Measurements from ENCODE around the gene RUSC2.
"Not testable (repeated sequence)": the region's sequence is repeated elsewhere in the genome, so short reads cannot be mapped to it uniquely, and the experiment has no call there.

RUSC2 gene, protein sequence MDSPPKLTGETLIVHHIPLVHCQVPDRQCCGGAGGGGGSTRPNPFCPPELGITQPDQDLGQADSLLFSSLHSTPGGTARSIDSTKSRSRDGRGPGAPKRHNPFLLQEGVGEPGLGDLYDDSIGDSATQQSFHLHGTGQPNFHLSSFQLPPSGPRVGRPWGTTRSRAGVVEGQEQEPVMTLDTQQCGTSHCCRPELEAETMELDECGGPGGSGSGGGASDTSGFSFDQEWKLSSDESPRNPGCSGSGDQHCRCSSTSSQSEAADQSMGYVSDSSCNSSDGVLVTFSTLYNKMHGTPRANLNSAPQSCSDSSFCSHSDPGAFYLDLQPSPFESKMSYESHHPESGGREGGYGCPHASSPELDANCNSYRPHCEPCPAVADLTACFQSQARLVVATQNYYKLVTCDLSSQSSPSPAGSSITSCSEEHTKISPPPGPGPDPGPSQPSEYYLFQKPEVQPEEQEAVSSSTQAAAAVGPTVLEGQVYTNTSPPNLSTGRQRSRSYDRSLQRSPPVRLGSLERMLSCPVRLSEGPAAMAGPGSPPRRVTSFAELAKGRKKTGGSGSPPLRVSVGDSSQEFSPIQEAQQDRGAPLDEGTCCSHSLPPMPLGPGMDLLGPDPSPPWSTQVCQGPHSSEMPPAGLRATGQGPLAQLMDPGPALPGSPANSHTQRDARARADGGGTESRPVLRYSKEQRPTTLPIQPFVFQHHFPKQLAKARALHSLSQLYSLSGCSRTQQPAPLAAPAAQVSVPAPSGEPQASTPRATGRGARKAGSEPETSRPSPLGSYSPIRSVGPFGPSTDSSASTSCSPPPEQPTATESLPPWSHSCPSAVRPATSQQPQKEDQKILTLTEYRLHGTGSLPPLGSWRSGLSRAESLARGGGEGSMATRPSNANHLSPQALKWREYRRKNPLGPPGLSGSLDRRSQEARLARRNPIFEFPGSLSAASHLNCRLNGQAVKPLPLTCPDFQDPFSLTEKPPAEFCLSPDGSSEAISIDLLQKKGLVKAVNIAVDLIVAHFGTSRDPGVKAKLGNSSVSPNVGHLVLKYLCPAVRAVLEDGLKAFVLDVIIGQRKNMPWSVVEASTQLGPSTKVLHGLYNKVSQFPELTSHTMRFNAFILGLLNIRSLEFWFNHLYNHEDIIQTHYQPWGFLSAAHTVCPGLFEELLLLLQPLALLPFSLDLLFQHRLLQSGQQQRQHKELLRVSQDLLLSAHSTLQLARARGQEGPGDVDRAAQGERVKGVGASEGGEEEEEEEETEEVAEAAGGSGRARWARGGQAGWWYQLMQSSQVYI (N-terminal part only)

DNA sequence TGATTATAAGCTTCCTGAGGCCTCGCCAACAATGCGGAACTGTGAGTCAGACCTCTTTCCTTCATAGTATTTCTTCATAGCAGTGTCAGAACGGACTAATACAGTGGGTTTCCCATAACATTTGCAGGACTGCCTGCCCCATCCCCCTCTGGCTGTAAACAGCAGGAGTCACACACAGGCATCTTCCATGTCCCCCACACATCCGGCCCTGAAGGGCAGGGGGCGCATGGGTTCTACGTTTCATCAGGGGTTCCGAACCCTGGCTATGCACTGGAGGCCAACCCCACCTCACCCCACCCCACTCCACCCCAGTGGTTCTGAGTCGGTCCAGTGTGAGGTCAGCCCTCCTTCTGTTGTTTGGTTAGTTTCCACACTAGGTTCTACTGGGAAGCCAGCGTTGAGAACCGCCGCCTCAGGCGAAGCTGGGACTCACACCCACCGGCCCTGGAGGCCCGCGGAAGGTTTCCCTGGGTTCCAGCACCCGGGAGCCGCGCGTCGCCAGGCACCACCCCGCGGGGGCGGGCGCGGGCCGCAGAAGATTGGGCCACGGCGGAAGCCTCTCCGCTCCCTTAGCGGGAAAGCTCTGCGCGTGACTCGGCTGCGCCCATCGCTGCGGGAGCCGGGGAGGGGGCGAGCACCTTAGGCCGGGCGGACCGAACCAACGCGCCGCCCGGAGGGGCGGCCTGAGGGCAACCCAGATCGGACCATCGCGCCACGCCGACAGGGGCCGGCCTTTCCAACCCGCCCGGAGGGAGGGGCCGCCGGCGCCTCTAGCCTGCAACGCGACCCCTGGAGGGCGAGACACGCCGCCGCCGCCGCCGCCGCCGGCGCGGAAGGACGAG lies at the start of gene RUSC2:
RUSC2 (plus strand) TSS at position 799 of the 842 bp plus-strand sequence. CDS start 56,411 bp downstream, outside the sequence.
- Histone ChIP-seq H3K27me3 (ENCODE audit: control insufficient read depth in 1 of 2, insufficient read depth in 2 of 2, low read length in 2 of 2) (no peaks in the 10 kb centered on the region), H3K36me3 (ENCODE audit: insufficient read depth, low read length) (no peaks in the 10 kb centered on the region), H3K4me3 (ENCODE audit: low read depth in 1 of 2, low read length in 2 of 2) (peak within 1 kb of the TSS; percentile 64 to 90), H3K4me1 (ENCODE audit: insufficient read depth, low read length) (peaks cover 9% of the 10 kb centered on the region), H3K27ac (ENCODE audit: low read depth, low read length) (peak within 1 kb of the TSS; percentile 87), H3K9me3 (ENCODE audit: low read length) (no peaks in the 10 kb centered on the region), H3K9ac (ENCODE audit: low read length) (peak within 1 kb of the TSS; percentile 89)

DNA sequence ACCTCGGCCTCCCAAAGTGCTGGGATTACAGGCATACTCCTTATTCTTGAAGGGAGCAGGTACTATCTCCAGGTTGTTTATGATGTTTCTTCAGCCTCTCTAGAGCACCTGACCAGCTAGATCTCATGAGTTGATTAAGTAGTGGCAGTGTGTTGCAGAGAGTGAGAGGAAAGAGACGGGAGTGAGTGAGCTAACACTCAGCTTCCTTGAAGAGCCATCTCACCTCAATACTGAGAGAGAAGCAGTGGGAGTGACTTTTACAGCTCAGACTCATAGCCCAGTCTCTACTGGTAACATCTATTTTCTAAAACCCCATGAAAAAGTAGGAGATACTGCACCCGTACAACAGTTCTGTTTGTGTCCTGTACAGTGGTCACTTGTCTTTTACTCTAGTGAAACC lies 43.9 kb upstream of the RUSC2 start:
- no peaks in the 10 kb centered on the region for H3K36me3 ChIP-seq (ENCODE audit: insufficient read depth, low read length)
- H3K9ac ChIP-seq (ENCODE audit: low read length): no peak overlapping the region
- H3K9me3 ChIP-seq (ENCODE audit: low read length): no peaks in the 10 kb centered on the region
- no peaks in the 10 kb centered on the region for H3K27me3 ChIP-seq (ENCODE audit: control insufficient read depth in 1 of 2, insufficient read depth in 2 of 2, low read length in 2 of 2)
- no peak overlapping the region for H3K27ac ChIP-seq (ENCODE audit: low read depth, low read length)
- no peaks in the 10 kb centered on the region for H3K4me1 ChIP-seq (ENCODE audit: insufficient read depth, low read length)
- no peak overlapping the region for H3K4me3 ChIP-seq (ENCODE audit: low read depth in 1 of 2, low read length in 2 of 2)

DNA sequence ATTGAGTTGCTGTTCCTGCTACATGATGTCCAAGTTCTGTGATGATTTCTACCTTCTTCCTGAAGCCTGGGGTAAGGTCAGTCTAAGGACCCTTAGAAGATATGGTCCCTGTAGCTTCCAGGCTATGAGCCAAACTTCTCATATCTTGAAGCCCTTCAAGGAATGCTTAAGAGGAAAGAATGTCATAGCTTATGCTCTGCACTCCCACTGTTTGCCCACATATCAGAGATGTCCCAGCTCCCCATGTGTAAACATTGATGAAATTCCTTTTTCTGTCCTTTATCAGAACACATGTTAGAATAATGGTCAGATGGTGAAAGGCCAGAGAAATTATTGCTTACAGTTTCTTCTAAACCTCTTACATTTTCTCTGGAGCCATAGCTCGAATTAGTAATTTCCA lies 41.4 kb upstream of the RUSC2 start:
- Histone ChIP-seq H3K4me1 (ENCODE audit: insufficient read depth, low read length) (no peaks in the 10 kb centered on the region), H3K27me3 (ENCODE audit: control insufficient read depth in 1 of 2, insufficient read depth in 2 of 2, low read length in 2 of 2) (no peaks in the 10 kb centered on the region), H3K4me3 (ENCODE audit: low read depth in 1 of 2, low read length in 2 of 2) (no peak overlapping the region), H3K27ac (ENCODE audit: low read depth, low read length) (no peak overlapping the region), H3K36me3 (ENCODE audit: insufficient read depth, low read length) (no peaks in the 10 kb centered on the region), H3K9me3 (ENCODE audit: low read length) (no peaks in the 10 kb centered on the region), H3K9ac (ENCODE audit: low read length) (no peak overlapping the region)

DNA sequence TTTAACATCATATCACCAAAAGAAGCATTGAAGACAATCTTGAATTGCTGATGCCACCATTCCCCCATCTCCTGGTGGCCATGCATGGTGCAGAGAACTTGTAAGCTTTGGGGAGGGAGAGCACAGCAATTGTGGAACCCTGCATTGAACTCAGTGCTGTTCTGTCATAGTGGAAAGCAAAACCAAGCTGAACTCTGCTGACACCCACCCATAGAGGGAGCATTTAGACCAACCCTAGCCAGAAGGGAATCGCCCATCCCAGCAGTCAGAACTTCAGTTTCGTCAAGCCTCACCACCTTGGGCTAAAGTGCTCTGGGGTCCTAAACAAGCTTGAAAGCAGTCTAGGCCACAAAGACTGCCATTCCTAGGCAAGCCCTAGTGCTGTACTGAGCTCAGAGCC lies 37.4 kb upstream of the RUSC2 start:
- Histone ChIP-seq H3K27me3 (ENCODE audit: control insufficient read depth in 1 of 2, insufficient read depth in 2 of 2, low read length in 2 of 2) (no peaks in the 10 kb centered on the region), H3K36me3 (ENCODE audit: insufficient read depth, low read length) (no peaks in the 10 kb centered on the region), H3K4me3 (ENCODE audit: low read depth in 1 of 2, low read length in 2 of 2) (no peak overlapping the region), H3K27ac (ENCODE audit: low read depth, low read length) (no peak overlapping the region), H3K9me3 (ENCODE audit: low read length) (no peaks in the 10 kb centered on the region), H3K9ac (ENCODE audit: low read length) (no peak overlapping the region), H3K4me1 (ENCODE audit: insufficient read depth, low read length) (no peaks in the 10 kb centered on the region)

DNA sequence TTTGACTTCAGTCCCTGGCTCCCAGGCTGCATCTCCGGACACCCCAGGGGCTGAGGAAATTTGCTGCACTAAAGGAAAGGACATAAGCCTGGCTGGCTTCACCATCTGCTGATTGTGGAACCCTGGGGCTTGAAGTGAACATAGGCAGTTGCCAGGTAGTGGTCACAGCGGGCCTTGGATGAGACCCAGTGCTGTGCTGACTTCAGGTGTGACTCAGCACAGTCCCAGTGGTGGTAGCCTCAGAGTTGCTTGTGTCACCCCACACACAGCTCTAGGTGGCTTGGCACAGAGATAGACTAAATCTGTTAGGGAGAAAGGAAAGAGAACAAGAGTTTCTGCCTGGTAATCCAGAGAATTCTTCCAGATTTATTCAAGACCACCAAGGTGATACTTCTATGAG lies 36.1 kb upstream of the RUSC2 start:
- no peaks in the 10 kb centered on the region for H3K9me3 ChIP-seq (ENCODE audit: low read length)
- no peaks in the 10 kb centered on the region for H3K4me1 ChIP-seq (ENCODE audit: insufficient read depth, low read length)
- H3K36me3 ChIP-seq (ENCODE audit: insufficient read depth, low read length): no peaks in the 10 kb centered on the region
- H3K27me3 ChIP-seq (ENCODE audit: control insufficient read depth in 1 of 2, insufficient read depth in 2 of 2, low read length in 2 of 2): no peaks in the 10 kb centered on the region
- H3K4me3 ChIP-seq (ENCODE audit: low read depth in 1 of 2, low read length in 2 of 2): no peak overlapping the region
- H3K27ac ChIP-seq (ENCODE audit: low read depth, low read length): no peak overlapping the region
- H3K9ac ChIP-seq (ENCODE audit: low read length): no peak overlapping the region

DNA sequence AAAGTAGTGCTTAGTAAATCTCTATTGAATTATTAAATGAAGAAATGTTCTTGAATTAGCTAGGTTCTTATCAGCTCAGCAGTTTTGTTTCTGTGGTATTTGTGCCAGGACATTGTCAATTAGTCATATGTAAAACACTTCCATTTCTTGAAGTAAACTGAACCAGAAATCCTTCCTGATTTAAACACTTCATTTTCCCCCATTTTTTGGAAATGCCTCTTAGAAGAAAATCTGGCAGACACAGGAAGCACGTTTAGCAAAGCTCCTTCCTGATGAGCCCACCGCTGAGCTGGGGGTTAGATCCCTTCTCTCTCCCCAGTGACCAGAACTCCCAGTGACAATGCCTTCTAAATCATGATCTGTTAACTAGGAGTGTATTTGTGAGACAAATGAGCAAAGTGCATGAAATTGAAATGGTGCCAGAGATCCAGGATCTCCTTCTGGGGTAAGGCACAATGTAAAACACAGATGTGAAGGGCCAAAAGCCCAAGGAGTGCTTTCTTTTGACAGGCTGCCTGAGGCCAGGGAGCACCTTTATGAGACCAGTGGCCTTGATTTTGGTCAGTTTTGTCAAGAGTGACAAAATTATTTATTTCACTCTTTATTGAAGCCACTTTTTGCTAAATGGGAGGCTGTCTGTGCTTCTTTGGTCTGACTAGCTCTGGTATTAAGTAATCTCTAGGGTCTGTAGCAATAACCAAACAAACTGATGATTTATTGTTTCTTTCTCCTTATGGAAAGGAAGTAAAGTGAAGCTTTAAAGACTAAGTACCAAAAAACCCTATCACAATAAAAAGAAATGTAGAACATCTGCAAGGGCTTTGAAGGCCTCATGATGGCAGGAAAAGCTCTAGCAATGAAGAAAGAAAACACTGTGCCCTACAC lies 25.5 kb upstream of the RUSC2 start:
- Histone ChIP-seq H3K9me3 (ENCODE audit: low read length) (no peaks in the 10 kb centered on the region), H3K4me3 (ENCODE audit: low read depth in 1 of 2, low read length in 2 of 2) (no peak overlapping the region), H3K4me1 (ENCODE audit: insufficient read depth, low read length) (no peaks in the 10 kb centered on the region), H3K9ac (ENCODE audit: low read length) (no peak overlapping the region), H3K36me3 (ENCODE audit: insufficient read depth, low read length) (no peaks in the 10 kb centered on the region), H3K27ac (ENCODE audit: low read depth, low read length) (no peak overlapping the region), H3K27me3 (ENCODE audit: control insufficient read depth in 1 of 2, insufficient read depth in 2 of 2, low read length in 2 of 2) (no peaks in the 10 kb centered on the region)

DNA sequence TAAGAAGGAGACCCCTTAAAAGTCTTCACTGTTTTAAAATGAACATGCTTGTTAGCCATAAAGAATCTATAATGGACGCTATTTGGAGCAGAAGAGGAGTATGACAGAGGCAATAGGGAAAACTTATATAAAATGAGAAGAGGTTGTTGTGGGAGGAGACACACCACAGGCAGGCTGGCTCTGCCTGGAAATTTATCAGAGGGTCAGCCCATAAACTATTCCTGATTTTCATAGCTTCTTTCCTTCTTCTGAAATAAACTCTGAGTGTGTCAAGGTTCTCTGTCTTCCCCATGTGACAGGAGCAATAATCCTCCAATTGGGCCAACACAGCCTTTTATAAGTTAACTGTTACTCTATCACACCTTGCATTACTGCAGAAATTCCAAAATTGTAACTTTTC lies 19.6 kb upstream of the RUSC2 start:
- Histone ChIP-seq H3K27me3 (ENCODE audit: control insufficient read depth in 1 of 2, insufficient read depth in 2 of 2, low read length in 2 of 2) (no peaks in the 10 kb centered on the region), H3K4me3 (ENCODE audit: low read depth in 1 of 2, low read length in 2 of 2) (no peak overlapping the region), H3K36me3 (ENCODE audit: insufficient read depth, low read length) (no peaks in the 10 kb centered on the region), H3K4me1 (ENCODE audit: insufficient read depth, low read length) (no peaks in the 10 kb centered on the region), H3K9me3 (ENCODE audit: low read length) (no peaks in the 10 kb centered on the region), H3K27ac (ENCODE audit: low read depth, low read length) (no peak overlapping the region), H3K9ac (ENCODE audit: low read length) (no peak overlapping the region)

DNA sequence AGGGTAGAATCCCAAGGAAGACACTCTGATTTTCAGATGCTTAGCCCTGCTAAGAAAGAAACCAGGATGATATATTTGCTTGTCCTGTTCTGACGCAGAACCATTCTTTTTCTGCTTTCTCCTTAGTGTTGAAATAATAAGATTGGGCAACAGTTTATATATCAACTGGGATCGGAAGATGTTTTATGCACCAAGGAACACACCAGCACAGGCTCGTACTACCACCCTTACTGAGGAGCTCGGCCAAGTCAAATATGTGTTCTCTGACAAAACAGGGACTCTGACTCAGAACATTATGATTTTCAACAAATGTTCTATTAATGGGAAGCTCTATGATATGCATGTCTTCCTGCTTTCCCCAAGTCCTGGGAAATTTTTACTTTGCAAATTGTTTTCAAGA lies 19.0 kb upstream of the RUSC2 start:
- no peak overlapping the region for H3K4me3 ChIP-seq (ENCODE audit: low read depth in 1 of 2, low read length in 2 of 2)
- no peak overlapping the region for H3K27ac ChIP-seq (ENCODE audit: low read depth, low read length)
- no peak overlapping the region for H3K9ac ChIP-seq (ENCODE audit: low read length)
- no peaks in the 10 kb centered on the region for H3K9me3 ChIP-seq (ENCODE audit: low read length)
- H3K27me3 ChIP-seq (ENCODE audit: control insufficient read depth in 1 of 2, insufficient read depth in 2 of 2, low read length in 2 of 2): no peaks in the 10 kb centered on the region
- no peaks in the 10 kb centered on the region for H3K4me1 ChIP-seq (ENCODE audit: insufficient read depth, low read length)
- no peaks in the 10 kb centered on the region for H3K36me3 ChIP-seq (ENCODE audit: insufficient read depth, low read length)

DNA sequence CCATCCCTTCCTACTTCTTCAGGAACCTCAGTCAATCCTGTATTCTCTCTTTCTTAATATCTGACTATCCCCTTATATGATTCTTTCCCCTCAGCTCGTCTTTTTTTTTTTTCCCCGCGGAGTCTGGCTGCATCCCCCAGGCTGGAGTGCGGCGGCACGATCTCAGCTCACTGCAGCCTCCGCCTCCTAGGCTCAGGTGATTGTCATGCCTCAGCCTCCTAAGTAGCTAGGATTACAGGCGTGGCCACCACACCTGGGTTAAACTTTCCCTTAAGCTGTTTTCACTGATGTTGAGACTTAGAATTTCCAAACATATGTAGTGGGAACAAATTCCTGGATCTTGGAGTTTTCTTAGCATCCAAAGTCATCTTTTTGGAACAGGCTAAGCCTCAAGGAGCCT lies 13.3 kb upstream of the RUSC2 start:
- Histone ChIP-seq H3K27ac (ENCODE audit: low read depth, low read length) (no peak overlapping the region), H3K27me3 (ENCODE audit: control insufficient read depth in 1 of 2, insufficient read depth in 2 of 2, low read length in 2 of 2) (no peaks in the 10 kb centered on the region), H3K4me1 (ENCODE audit: insufficient read depth, low read length) (no peaks in the 10 kb centered on the region), H3K9me3 (ENCODE audit: low read length) (no peaks in the 10 kb centered on the region), H3K36me3 (ENCODE audit: insufficient read depth, low read length) (no peaks in the 10 kb centered on the region), H3K4me3 (ENCODE audit: low read depth in 1 of 2, low read length in 2 of 2) (no peak overlapping the region), H3K9ac (ENCODE audit: low read length) (no peak overlapping the region)

DNA sequence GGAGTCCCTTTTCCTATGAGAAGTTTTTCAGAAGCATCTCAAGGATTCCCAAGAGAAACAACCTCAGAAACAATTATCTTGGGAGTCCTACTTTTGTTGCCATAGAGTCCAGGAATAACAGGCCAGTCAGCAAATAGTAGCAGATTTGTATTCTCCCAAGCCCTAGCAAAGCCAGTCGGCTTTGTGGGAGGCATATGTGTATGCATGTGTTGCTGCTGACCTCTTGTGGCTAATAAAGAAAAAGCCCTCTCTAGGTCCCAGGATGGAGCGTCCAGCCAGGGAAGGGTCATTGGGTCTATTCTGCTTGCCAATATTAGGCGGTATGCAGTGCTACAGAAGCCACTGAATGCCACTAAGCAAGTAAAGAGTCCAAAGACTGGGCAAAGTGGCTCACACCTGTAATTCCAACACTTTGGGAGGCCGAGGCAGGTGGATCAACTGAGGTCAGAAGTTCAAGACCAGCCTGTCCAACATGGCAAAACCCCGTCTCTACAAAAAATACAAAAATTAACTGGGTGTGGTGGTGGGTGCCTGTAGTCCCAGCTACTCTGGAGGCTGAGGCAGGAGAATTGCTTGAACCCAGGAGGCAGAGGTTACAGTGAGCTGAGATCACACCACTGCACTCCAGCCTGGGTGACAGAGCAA lies 12.6 kb upstream of the RUSC2 start:
- H3K4me1 ChIP-seq (ENCODE audit: insufficient read depth, low read length); H3K27ac ChIP-seq (ENCODE audit: low read depth, low read length); H3K36me3 ChIP-seq (ENCODE audit: insufficient read depth, low read length); H3K27me3 ChIP-seq (ENCODE audit: control insufficient read depth in 1 of 2, insufficient read depth in 2 of 2, low read length in 2 of 2); H3K4me3 ChIP-seq (ENCODE audit: low read depth in 1 of 2, low read length in 2 of 2); H3K9me3 ChIP-seq (ENCODE audit: low read length); H3K9ac ChIP-seq (ENCODE audit: low read length): not testable (repeated sequence)

Measured in muscle layer of colon (tissue), 2 donors.